Ovary (tissue), 3 donors: ENCODE measurements around the gene PITPNM3.

Experiments
- CTCF ChIP-seq, 3 donors: fragments of 450-650 bp in 2 of 3; fragments of 200-600 bp in 1 of 3; IDR thresholded peaks; one replicate each; pipeline versions ENCODE4 v1.5.1 to v1.8.0; 2016 to 2022; ENCODE audit warnings: antibody characterized with exemption in 3 of 3, mild to moderate bottlenecking in 1 of 3
- EP300 ChIP-seq: sonication (generic); formaldehyde crosslinking; IDR thresholded peaks from one replicate; pipeline ENCODE4 v1.6.1; 2017; ENCODE audit warnings: antibody characterized with exemption
- POLR2A ChIP-seq: fragments of 450-650 bp; IDR thresholded peaks from one replicate; pipeline ENCODE4 v1.6.1; 2017; ENCODE audit warnings: antibody characterized with exemption, mild to moderate bottlenecking, moderate library complexity
- donor health status: DM: no; HTN: no; CAD: no.

DNA sequence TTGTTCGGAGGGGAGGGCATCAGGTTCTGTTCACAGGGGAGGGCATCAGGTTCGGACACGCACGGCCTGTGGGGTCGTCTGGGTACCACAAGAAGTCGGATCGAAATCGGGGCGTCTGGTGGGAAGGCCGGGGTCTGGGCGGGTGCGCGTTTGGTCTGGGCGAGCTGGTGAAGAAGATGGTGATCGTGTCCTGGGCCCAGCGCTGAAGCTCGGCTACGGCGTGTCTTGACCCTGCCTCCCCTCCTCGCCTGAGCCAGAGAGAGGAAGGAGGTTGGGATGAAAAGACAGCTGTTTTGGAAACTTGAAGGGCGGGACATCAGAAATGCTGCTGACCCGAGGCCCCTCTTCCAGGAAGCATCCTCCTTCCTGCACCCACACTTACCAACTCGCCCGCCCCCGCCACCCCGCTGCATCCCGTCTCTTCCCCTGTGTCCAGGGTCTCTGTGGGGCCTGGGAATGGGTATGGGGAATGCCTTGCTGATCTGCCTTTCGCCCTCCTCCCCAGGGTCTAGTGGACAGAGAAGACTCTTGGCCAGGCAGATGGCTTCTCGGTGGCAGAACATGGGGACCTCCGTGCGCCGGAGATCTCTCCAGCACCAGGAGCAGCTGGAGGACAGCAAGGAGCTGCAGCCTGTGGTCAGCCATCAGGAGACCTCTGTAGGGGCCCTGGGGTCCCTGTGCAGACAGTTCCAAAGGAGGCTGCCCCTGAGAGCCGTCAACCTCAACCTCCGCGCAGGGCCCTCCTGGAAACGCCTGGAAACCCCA, 111.6 kb downstream of the PITPNM3 start:
- TF ChIP-seq POLR2A (no peak), CTCF (IDR thresholded peaks at IDR 0.05) (no peak), EP300 (no peak)
